Measurements from ENCODE around the gene SEL1L2. TPM values are rescaled to one million over a fixed set of nuclear protein-coding genes. Genes with fewer than 3 reads are reported as not detected.

Gene SEL1L2
- total RNA-seq, 1 donor from 2014 or later, result not detected

DNA sequence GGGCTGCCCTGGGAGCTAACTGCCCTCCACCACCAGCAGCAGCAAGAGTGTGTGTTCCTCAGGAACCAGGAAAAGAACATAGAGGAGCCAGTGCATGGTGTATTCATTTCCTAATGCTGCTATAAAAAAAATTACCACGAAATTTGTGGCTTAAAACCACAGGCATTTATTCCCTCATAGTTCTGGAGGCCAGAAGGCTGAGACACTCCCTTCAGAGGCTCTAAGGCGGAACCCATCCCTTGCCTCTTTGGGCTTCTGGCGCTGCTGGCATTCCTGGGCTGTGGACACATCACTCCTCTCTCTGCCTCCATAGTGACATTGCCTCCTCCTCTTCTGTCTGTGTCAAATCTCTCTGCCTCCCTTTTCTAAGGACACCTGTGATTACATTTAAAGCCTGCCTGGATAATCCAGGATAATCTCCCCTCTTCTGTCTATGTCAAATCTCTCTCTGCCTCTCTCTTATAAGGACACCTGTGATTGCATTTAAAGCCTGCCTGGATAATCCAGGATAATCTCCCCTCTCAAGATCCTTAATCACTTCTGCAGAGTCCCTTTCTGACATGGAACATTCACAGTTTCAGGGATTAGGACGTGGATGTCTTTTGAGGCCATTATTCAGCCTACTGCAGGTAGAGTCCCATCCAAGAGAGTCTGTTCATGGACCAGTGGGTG lies 150.9 kb downstream of the SEL1L2 start:
- ATAC-seq (peak; percentile 93), DNase-seq (ENCODE audit: low spot score) (no peak)
- intact Hi-C loops (cut with DNase I), result no loop called here

GRCh38 chr20:13838664-13839063 lies 151.8 kb downstream of the SEL1L2 start:
- DNase-seq (ENCODE audit: low spot score), result no peak

DNA sequence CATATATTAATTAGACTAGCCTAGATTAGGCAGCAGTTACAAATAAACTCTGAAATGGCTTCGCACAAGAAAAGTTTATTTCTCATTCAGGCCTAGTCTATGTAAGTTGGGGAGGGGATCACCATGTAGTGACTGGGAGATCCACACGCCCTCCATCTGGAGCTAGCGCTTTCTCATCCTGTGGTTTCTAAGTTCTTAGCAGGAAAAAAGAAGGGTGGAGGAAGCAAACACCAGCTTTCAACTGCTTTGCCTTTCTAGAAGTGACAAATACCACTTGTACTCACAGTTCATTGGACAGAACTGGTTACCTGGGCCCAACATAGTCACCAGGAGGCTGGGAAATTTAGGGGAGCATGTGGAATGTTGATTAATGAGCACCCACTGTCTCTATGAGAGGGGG lies 158.9 kb downstream of the SEL1L2 start:
- intact Hi-C loops (cut with DNase I), result no loop called here

More at GRCh38 chr20:13838664-13839063, 151.8 kb downstream of the SEL1L2 start:
- ATAC-seq, result no peak
- intact Hi-C loops (cut with DNase I), result no loop called here

DNA sequence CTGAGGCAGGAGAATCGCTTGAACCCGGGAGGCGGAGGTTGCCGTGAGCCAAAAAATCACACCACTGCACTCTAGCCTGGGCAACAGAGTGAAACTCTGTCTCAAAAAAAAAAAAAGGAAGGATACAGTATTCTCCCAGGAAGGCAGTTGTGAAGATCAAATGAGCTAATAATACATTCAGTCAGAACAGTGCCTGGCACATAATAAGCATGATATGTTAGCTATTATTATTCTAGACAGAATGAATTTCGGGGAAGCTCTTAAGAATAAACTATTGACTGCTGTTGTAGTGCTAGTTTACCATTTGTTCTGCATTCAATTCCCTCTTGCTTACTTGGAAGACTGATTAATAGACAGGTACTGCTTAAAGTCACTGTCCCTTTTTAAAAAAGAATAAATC lies 164.9 kb downstream of the SEL1L2 start:
- ATAC-seq, result no peak
- intact Hi-C loops (cut with DNase I), result loop anchor here (1.0 kb wide), 1 partner anchor 37 kb away; no protein-coding TSS in a partner anchor
- DNase-seq (ENCODE audit: low spot score), result no peak

More for the DNA sequence above, 158.9 kb downstream of the SEL1L2 start:
- DNase-seq (ENCODE audit: low spot score), result no peak
- ATAC-seq, result no peak

GRCh38 chr20:13824459-13824858 lies 166.0 kb downstream of the SEL1L2 start:
- DNase-seq (ENCODE audit: low spot score) (no peak), ATAC-seq (no peak)
- intact Hi-C loops (cut with DNase I), result no loop called here

DNA sequence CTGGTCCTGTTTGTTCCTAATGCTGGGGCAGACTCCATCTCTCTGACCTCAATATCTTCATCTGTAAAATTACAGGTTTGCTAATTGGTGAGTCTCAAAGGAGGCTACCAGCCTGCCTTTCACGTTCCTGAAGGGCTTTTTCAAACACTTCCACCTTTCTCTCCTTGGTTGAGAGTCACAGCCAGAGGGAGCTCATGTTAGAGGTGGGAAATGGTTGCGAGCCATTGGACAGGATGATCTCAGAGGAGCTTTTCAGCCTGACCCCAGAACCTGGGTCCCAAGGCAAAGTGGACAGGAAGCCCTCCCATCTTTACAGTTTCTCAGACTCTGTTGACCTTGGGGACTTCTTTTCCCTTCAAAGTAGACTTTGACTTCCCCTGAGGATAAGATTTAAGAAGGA lies 168.0 kb downstream of the SEL1L2 start:
- intact Hi-C loops (cut with DNase I), result no loop called here
- ATAC-seq (no peak), DNase-seq (ENCODE audit: low spot score) (no peak)

GRCh38 chr20:13821876-13822275 lies 168.5 kb downstream of the SEL1L2 start:
- intact Hi-C loops (cut with DNase I), result no loop called here
- ATAC-seq, result peak; percentile 79
- no peak for DNase-seq (ENCODE audit: low spot score)

DNA sequence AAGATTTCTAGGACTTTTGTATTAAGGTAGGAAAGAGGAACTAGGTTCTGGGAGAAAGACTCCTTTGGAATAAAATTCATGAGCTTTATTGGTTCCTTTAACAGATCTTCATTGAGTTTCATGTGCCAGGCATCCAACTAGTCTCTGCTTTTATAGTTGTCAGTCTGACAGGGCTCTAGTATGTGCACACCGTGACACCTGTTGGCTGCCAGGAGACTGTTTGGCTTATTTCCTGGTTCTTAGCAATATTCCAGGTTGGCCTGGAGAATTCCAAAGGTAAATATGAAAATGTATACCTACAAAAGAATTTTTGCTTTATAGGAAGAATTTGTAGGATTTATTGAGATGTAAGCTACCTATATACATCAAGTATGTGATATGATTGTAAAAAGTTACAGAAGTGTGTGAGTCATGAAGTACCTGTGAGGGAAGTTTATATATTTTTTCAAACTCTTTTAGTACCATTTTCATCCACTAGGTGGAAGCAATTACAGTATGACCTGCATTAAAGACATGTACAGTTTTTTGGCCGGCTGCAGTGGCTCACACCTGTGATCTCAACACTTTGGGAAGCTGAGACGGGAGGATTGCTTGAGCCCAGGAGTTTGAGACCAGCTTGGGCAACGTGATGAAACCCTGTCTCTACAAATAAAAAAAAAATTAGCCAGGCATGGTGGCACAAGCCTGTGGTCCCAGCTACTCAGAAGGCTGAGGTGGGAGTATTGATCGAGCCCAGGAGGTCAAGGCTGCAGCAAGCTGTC lies 170.3 kb downstream of the SEL1L2 start:
- intact Hi-C loops (cut with DNase I), result no loop called here
- DNase-seq (ENCODE audit: low spot score) (no peak), ATAC-seq (peak; percentile 65)

DNA sequence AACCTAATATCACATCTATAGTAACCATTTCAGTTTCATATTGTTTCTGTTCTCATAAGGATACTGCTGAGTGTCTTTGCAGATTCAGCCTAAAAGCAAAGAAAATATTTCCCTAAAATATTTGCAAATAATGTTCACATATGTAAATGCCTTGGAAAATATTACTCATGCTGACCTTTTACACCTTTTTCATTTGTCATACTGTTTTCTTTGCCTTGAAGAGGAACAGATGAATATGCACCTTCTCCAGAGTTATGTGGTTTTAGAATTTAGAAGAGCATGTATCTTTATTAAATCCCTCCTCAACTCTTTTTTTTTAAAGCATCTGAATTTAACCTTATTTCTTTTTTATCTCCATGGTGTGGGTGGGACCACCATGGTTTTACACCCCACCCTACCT lies 173.1 kb downstream of the SEL1L2 start:
- ATAC-seq (no peak), DNase-seq (ENCODE audit: low spot score) (no peak)
- intact Hi-C loops (cut with DNase I), result no loop called here

- ATAC-seq (no peak), DNase-seq (ENCODE audit: low spot score) (no peak)
- intact Hi-C loops (cut with DNase I), result no loop called here
Observed at GRCh38 chr20:13816757-13817156, 173.7 kb downstream of the SEL1L2 start.

GRCh38 chr20:13814672-13815071 lies 175.7 kb downstream of the SEL1L2 start:
- DNase-seq (ENCODE audit: low spot score) (no peak), ATAC-seq (no peak)
- intact Hi-C loops (cut with DNase I), result no loop called here

GRCh38 chr20:13813910-13814309 lies 176.5 kb downstream of the SEL1L2 start:
- no peak for DNase-seq (ENCODE audit: low spot score)
- intact Hi-C loops (cut with DNase I), result no loop called here
- no peak for ATAC-seq

GRCh38 chr20:13810446-13810845 lies 180.0 kb downstream of the SEL1L2 start:
- intact Hi-C loops (cut with DNase I), result no loop called here
- no peak for ATAC-seq
- DNase-seq (ENCODE audit: low spot score), result no peak

DNA sequence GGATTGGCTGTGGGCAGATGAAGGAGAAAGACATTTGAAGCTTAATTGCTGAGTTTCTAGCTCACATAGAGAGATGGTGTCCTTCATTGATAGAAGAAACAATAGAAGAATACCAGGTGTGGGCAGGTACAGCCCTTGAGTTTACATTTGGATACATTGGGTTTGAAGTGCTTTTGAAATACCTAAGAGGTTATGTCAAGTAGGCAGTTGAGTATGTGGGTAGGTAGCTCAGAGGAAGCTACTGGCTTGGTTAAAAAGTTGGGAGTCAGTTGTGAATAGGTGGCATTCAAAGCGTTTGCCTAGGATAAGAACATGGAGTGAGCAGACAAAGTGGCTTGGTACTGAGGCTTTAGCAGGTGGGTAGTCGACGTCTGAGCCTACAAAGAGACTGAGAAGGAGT lies 180.6 kb downstream of the SEL1L2 start:
- intact Hi-C loops (cut with DNase I), result no loop called here
- DNase-seq (ENCODE audit: low spot score), result no peak
- ATAC-seq, result no peak

GRCh38 chr20:13809373-13809772 lies 181.0 kb downstream of the SEL1L2 start:
- ATAC-seq (no peak), DNase-seq (ENCODE audit: low spot score) (no peak)
- intact Hi-C loops (cut with DNase I), result no loop called here

GRCh38 chr20:13800728-13801134 lies 189.7 kb downstream of the SEL1L2 start:
- peak; percentile 72 for DNase-seq (ENCODE audit: low spot score)
- intact Hi-C loops (cut with DNase I), result no loop called here

DNA sequence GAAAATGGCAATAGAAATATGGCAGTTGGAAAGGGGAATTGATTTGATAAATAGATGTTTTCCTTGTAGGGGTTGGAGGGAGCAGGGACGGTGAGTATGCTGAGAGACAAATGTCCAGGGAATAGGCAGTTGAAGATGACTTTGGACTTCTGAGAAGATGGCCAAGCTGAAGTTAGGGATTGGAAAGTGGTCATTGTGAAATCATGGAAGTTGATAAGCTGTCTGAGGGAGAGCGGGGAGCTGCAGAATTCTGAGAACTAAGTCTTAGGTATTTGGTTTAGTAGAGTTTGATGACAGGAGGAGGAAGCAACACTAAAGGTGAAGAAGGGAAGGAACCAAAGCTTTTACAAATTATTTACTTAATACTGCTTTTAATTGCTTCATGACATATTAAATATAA lies 190.4 kb downstream of the SEL1L2 start:
- DNase-seq (ENCODE audit: low spot score), result no peak

More at GRCh38 chr20:13800728-13801134, 189.7 kb downstream of the SEL1L2 start:
- peak; percentile 95 for ATAC-seq

More for the DNA sequence above, 190.4 kb downstream of the SEL1L2 start:
- intact Hi-C loops (cut with DNase I), result no loop called here
- peak; percentile 48 for ATAC-seq

All from sciatic nerve (tissue), 2 donors.